HepG2 (cell line): ENCODE measurements around the gene CHKA. TPM values are rescaled to one million over a fixed set of nuclear protein-coding genes. Genes with fewer than 3 reads are reported as not detected.
A peak's percentile ranks its signal among the peaks of the same experiment; 100 is the strongest.

Experiments used
- CEBPG ChIP-seq: IDR thresholded peaks from 2 replicates; pipeline ENCODE4 v1.6.1; 2016
- CHCHD3 ChIP-seq: sonication (generic); formaldehyde crosslinking; IDR thresholded peaks from 2 replicates; pipeline ENCODE4 v1.8.0; 2022; ENCODE audit warnings: mild to moderate bottlenecking, missing genetic modification reagents, moderate library complexity
- DPF2 ChIP-seq: sonication (generic); formaldehyde crosslinking; IDR thresholded peaks from 2 replicates; pipeline ENCODE4 v1.4.0; 2020; ENCODE audit warnings: mild to moderate bottlenecking, low read depth, missing genetic modification reagents, borderline replicate concordance
- DR1 ChIP-seq: sonication (generic); formaldehyde crosslinking; IDR thresholded peaks from 2 replicates; pipeline ENCODE4 v1.8.0; 2021; ENCODE audit warnings: mild to moderate bottlenecking, missing genetic modification reagents, inconsistent platforms
- GATAD2A ChIP-seq: IDR thresholded peaks from 2 replicates; pipeline ENCODE4 v1.6.1; 2016
- HDAC2 ChIP-seq: sonication (generic); formaldehyde crosslinking; IDR thresholded peaks from 2 replicates; pipeline ENCODE4 v1.4.0; 2020; ENCODE audit warnings: missing genetic modification reagents
- ISX ChIP-seq: sonication (generic); formaldehyde crosslinking; conservative IDR thresholded peaks from 2 replicates; pipeline ENCODE4 v1.5.0; 2020; ENCODE audit warnings: missing genetic modification reagents
- NR2F6 ChIP-seq, 2 experiments: IDR thresholded peaks; 2 replicates each; pipeline ENCODE4 v1.6.1; 2016; ENCODE audit warnings: antibody characterized with exemption in 1 of 2, mild to moderate bottlenecking in 1 of 2
- PAWR ChIP-seq: sonication (generic); formaldehyde crosslinking; IDR thresholded peaks from 2 replicates; pipeline ENCODE4 v1.4.0; 2020; ENCODE audit warnings: missing genetic modification reagents, mild to moderate bottlenecking, borderline replicate concordance
- RBM22 ChIP-seq: fragments of 200-400 bp; formaldehyde crosslinking; optimal IDR thresholded peaks from 2 replicates; pipeline ENCODE3; 2017; ENCODE audit warnings: mild to moderate bottlenecking, low read length, moderate library complexity
- SAFB2 ChIP-seq: sonication (generic); formaldehyde crosslinking; IDR thresholded peaks from 2 replicates; pipeline ENCODE4 v1.5.1; 2020; ENCODE audit warnings: missing genetic modification reagents, low read depth, mild to moderate bottlenecking, borderline replicate concordance
- SRF ChIP-seq: IDR thresholded peaks from 2 replicates; pipeline ENCODE4 v1.6.1; 2011; ENCODE audit warnings: mild to moderate bottlenecking, low read depth, low read length, moderate library complexity
- SUZ12 ChIP-seq: fragments of 150-350 bp; IDR thresholded peaks from 2 replicates; pipeline ENCODE4 v1.6.1; 2014; ENCODE audit warnings: low read depth, low read length
- TCF12 ChIP-seq, 2 experiments: fragments of 450-650 bp in 1 of 2; sonication (generic) in 1 of 2; formaldehyde crosslinking in 1 of 2; IDR thresholded peaks; 2 replicates each; pipeline versions ENCODE4 v1.6.1 to v1.8.0; 2017 to 2022; ENCODE audit warnings: antibody characterized with exemption in 1 of 2, mild to moderate bottlenecking in 1 of 2, missing genetic modification reagents in 1 of 2, moderate library complexity in 1 of 2
- U2AF1 ChIP-seq: fragments of 200-400 bp; formaldehyde crosslinking; optimal IDR thresholded peaks from 2 replicates; pipeline ENCODE3; 2017; ENCODE audit warnings: mild to moderate bottlenecking, low read depth, low read length
- ZFX ChIP-seq: sonication (generic); formaldehyde crosslinking; IDR thresholded peaks from 2 replicates; pipeline ENCODE4 v1.4.0; 2020; ENCODE audit warnings: mild to moderate bottlenecking, low read depth, missing genetic modification reagents, moderate library complexity
- ZNF207 ChIP-seq: fragments of 450-650 bp; IDR thresholded peaks from 2 replicates; pipeline ENCODE4 v1.6.1; 2016; ENCODE audit warnings: antibody characterized with exemption, borderline replicate concordance
- ZNF232 ChIP-seq: sonication (generic); formaldehyde crosslinking; IDR thresholded peaks from 2 replicates; pipeline ENCODE4 v1.4.0; 2020; ENCODE audit warnings: missing genetic modification reagents, borderline replicate concordance
- ZNF282 ChIP-seq: fragments of 450-650 bp; IDR thresholded peaks from 2 replicates; pipeline ENCODE4 v1.6.1; 2018; ENCODE audit not compliant: partially characterized antibody
- ZNF430 ChIP-seq: sonication (generic); formaldehyde crosslinking; IDR thresholded peaks from 2 replicates; pipeline ENCODE4 v1.9.0; 2021; ENCODE audit warnings: mild to moderate bottlenecking, missing genetic modification reagents
- ZNF530 ChIP-seq: sonication (generic); formaldehyde crosslinking; IDR thresholded peaks from 2 replicates; pipeline ENCODE4 v1.5.0; 2020; ENCODE audit warnings: low read depth, mild to moderate bottlenecking, missing genetic modification reagents
- ZNF672 ChIP-seq: sonication (generic); formaldehyde crosslinking; IDR thresholded peaks from 2 replicates; pipeline ENCODE4 v1.8.1; 2022; ENCODE audit warnings: missing genetic modification reagents
- polyA plus RNA-seq, 8 experiments: library from polyadenylated mRNA; depleted of rRNA in 3 of 8; stranded (reverse) in 7 of 8; unstranded in 1 of 8; fragments of >200 nt; fragmentation: Illumina TruSeq in 4 of 8; extraction: Trizol in 4 of 8; gene quantifications; 2 replicates each; pipeline versions ENCODE4 v1.2.1 to v1.2.3, GENCODE V29; 2011 to 2016; ENCODE audit warnings: low read depth in 4 of 8, missing spikeins in 1 of 8, mixed read lengths in 1 of 8; ENCODE audit not compliant: insufficient read depth in 1 of 8
- total RNA-seq, 5 experiments: library from RNA; depleted of rRNA; stranded (reverse); fragments of >200 nt; fragmentation: Illumina TruSeq; extraction: Trizol; gene quantifications; 2 replicates each; pipeline ENCODE4 v1.2.3, GENCODE V29; 2016; ENCODE audit warnings: low read depth in 1 of 5
- TF ChIP-seq, protein P1 (sequence below): sonication (generic); formaldehyde crosslinking; IDR thresholded peaks from 2 replicates; pipeline ENCODE4 v1.8.1; 2023; ENCODE audit warnings: missing genetic modification reagents, mild to moderate bottlenecking, borderline replicate concordance
- TF ChIP-seq, protein P2 (sequence below): IDR thresholded peaks from 2 replicates; pipeline ENCODE4 v1.6.1; 2016
- TF ChIP-seq, protein P3 (sequence below): sonication (generic); formaldehyde crosslinking; IDR thresholded peaks from 2 replicates; pipeline ENCODE4 v1.8.0; 2022; ENCODE audit warnings: mild to moderate bottlenecking, missing genetic modification reagents, moderate library complexity
- TF ChIP-seq, protein P4 (sequence below): sonication (generic); formaldehyde crosslinking; IDR thresholded peaks from 2 replicates; pipeline ENCODE4 v1.5.1; 2020; ENCODE audit warnings: missing genetic modification reagents, mild to moderate bottlenecking, borderline replicate concordance
- TF ChIP-seq, protein P5 (sequence below): IDR thresholded peaks from 2 replicates; pipeline ENCODE4 v1.6.1; 2012; ENCODE audit warnings: low read depth, low read length, improper control_type of control experiment

CHKA gene
- total and polyA plus RNA-seq, 2 of the 13 experiments (the other 11 are each of a cell fraction or from before 2014, with no cell fraction given) = 71.6 to 92.7 TPM

DNA sequence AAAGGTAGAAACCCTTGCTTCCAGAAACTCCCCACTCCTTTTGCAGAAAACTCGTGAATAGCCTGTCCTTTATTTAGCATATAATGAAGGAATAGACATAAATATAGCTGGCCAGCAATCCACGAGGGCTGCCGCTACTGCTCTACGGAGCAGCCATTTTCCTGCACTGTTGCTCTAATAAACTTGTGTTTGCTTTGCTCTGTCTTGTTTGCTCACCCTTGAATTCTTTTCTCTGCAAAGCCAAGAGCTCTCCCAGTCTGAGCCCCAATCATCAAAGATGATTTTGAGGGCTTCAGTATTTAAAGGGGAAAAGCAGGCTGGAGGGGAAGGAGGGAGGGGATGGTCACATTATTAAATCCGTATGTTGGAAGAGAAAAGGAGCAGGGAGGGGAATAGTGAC, 16.6 kb upstream of the CHKA start (continued):
- TF ChIP-seq ZNF207 = no peak
- TF ChIP-seq, protein P1, sequence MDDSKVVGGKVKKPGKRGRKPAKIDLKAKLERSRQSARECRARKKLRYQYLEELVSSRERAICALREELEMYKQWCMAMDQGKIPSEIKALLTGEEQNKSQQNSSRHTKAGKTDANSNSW (CRISPR knock-in tag) = no peak
- no peak for TF ChIP-seq PAWR
- TF ChIP-seq DPF2 (CRISPR knock-in tag) = no peak
- no peak for TF ChIP-seq CHCHD3 (CRISPR knock-in tag)
- no peak for TF ChIP-seq ISX (CRISPR knock-in tag)
- TF ChIP-seq ZNF672 = no peak
- no peak for TF ChIP-seq TCF12 (IDR thresholded peaks at IDR 0.05)
- TF ChIP-seq TCF12 (CRISPR knock-in tag; IDR thresholded peaks at IDR 0.05) = no peak
- no peak for TF ChIP-seq SRF
- TF ChIP-seq GATAD2A (CRISPR knock-in tag) = peak; percentile 76
- no peak for TF ChIP-seq SAFB2 (CRISPR knock-in tag)
- TF ChIP-seq, protein P2, sequence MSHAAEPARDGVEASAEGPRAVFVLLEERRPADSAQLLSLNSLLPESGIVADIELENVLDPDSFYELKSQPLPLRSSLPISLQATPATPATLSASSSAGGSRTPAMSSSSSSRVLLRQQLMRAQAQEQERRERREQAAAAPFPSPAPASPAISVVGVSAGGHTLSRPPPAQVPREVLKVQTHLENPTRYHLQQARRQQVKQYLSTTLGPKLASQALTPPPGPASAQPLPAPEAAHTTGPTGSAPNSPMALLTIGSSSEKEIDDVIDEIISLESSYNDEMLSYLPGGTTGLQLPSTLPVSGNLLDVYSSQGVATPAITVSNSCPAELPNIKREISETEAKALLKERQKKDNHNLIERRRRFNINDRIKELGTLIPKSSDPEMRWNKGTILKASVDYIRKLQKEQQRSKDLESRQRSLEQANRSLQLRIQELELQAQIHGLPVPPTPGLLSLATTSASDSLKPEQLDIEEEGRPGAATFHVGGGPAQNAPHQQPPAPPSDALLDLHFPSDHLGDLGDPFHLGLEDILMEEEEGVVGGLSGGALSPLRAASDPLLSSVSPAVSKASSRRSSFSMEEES (CRISPR knock-in tag) = no peak
- TF ChIP-seq ZNF232 (CRISPR knock-in tag) = no peak
- TF ChIP-seq ZNF530 (CRISPR knock-in tag) = no peak
- TF ChIP-seq, protein P3, sequence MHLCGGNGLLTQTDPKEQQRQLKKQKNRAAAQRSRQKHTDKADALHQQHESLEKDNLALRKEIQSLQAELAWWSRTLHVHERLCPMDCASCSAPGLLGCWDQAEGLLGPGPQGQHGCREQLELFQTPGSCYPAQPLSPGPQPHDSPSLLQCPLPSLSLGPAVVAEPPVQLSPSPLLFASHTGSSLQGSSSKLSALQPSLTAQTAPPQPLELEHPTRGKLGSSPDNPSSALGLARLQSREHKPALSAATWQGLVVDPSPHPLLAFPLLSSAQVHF (CRISPR knock-in tag) = no peak
- TF ChIP-seq U2AF1 = no peak
- TF ChIP-seq RBM22 = no peak
- no peak for TF ChIP-seq DR1 (CRISPR knock-in tag)
- TF ChIP-seq CEBPG (CRISPR knock-in tag) = peak; percentile 11; the same call in 1 of the 2 replicates
- TF ChIP-seq, protein P4, sequence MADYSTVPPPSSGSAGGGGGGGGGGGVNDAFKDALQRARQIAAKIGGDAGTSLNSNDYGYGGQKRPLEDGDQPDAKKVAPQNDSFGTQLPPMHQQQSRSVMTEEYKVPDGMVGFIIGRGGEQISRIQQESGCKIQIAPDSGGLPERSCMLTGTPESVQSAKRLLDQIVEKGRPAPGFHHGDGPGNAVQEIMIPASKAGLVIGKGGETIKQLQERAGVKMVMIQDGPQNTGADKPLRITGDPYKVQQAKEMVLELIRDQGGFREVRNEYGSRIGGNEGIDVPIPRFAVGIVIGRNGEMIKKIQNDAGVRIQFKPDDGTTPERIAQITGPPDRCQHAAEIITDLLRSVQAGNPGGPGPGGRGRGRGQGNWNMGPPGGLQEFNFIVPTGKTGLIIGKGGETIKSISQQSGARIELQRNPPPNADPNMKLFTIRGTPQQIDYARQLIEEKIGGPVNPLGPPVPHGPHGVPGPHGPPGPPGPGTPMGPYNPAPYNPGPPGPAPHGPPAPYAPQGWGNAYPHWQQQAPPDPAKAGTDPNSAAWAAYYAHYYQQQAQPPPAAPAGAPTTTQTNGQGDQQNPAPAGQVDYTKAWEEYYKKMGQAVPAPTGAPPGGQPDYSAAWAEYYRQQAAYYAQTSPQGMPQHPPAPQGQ = no peak
- no peak for TF ChIP-seq ZFX (CRISPR knock-in tag)
- no peak for TF ChIP-seq ZNF282
- peak; percentile 57; the same call in 1 of the 2 replicates for TF ChIP-seq HDAC2
- no peak; the same call in 1 of the 2 replicates for TF ChIP-seq NR2F6 (IDR thresholded peaks at IDR 0.05)
- peak; percentile 42; the same call in 1 of the 2 replicates for TF ChIP-seq NR2F6 (CRISPR knock-in tag; IDR thresholded peaks at IDR 0.05)
- no peak for TF ChIP-seq SUZ12
- no peak for TF ChIP-seq ZNF430 (CRISPR knock-in tag)
- TF ChIP-seq, protein P5, sequence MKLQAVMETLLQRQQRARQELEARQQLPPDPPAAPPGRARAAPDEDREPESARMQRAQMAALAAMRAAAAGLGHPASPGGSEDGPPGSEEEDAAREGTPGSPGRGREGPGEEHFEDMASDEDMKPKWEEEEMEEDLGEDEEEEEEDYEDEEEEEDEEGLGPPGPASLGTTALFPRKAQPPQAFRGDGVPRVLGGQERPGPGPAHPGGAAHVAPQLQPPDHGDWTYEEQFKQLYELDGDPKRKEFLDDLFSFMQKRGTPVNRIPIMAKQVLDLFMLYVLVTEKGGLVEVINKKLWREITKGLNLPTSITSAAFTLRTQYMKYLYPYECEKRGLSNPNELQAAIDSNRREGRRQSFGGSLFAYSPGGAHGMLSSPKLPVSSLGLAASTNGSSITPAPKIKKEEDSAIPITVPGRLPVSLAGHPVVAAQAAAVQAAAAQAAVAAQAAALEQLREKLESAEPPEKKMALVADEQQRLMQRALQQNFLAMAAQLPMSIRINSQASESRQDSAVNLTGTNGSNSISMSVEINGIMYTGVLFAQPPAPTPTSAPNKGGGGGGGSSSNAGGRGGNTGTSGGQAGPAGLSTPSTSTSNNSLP = 0 out of 2 replicates have a peak, but pooled peaks have one; percentile 30
